HEK293 (cell line): ENCODE results near the gene UFM1.

Experiments
- CTCF ChIP-seq: fragments of 450-650 bp; formaldehyde crosslinking; IDR thresholded peaks from 2 replicates; pipeline ENCODE4 v1.5.1; 2016; ENCODE audit warnings: missing biosample characterization, missing genetic modification characterization
- MZF1 ChIP-seq: fragments of 450-650 bp; formaldehyde crosslinking; IDR thresholded peaks from 2 replicates; pipeline ENCODE4 v1.5.1; 2017; ENCODE audit warnings: missing biosample characterization, missing genetic modification characterization, borderline replicate concordance
- TCF7L2 ChIP-seq: IDR thresholded peaks from 2 replicates; pipeline ENCODE4 v1.6.1; 2011; ENCODE audit warnings: low read depth, mild to moderate bottlenecking, inconsistent platforms, low read length, moderate library complexity, borderline replicate concordance
- YY1 ChIP-seq: fragments of 450-650 bp; formaldehyde crosslinking; IDR thresholded peaks from 2 replicates; pipeline ENCODE4 v1.5.1; 2018; ENCODE audit warnings: missing biosample characterization, missing genetic modification characterization
- ZBTB1 ChIP-seq: fragments of 450-650 bp; formaldehyde crosslinking; IDR thresholded peaks from 2 replicates; pipeline ENCODE4 v1.5.1; 2016; ENCODE audit warnings: missing biosample characterization, missing genetic modification characterization
- ZNF24 ChIP-seq: fragments of 450-650 bp; formaldehyde crosslinking; IDR thresholded peaks from 2 replicates; pipeline ENCODE4 v1.5.1; 2016; ENCODE audit warnings: missing biosample characterization, missing genetic modification characterization
- ZNF280D ChIP-seq: fragments of 450-650 bp; formaldehyde crosslinking; IDR thresholded peaks from 2 replicates; pipeline ENCODE4 v1.5.1; 2016; ENCODE audit warnings: missing biosample characterization, missing genetic modification characterization
- ZNF311 ChIP-seq: fragments of 450-650 bp; formaldehyde crosslinking; IDR thresholded peaks from 2 replicates; pipeline ENCODE4 v1.5.1; 2017; ENCODE audit warnings: missing biosample characterization, missing genetic modification characterization, borderline replicate concordance
- ZNF398 ChIP-seq: fragments of 450-650 bp; formaldehyde crosslinking; IDR thresholded peaks from 2 replicates; pipeline ENCODE4 v1.5.1; 2017; ENCODE audit warnings: missing biosample characterization, missing genetic modification characterization
- ZNF48 ChIP-seq: fragments of 450-650 bp; formaldehyde crosslinking; IDR thresholded peaks from 2 replicates; pipeline ENCODE4 v1.5.1; 2016; ENCODE audit warnings: missing biosample characterization, missing genetic modification characterization
- ZNF501 ChIP-seq: fragments of 450-650 bp; formaldehyde crosslinking; IDR thresholded peaks from 2 replicates; pipeline ENCODE4 v1.5.1; 2016; ENCODE audit warnings: missing biosample characterization, missing genetic modification characterization
- ZNF621 ChIP-seq: fragments of 450-650 bp; formaldehyde crosslinking; IDR thresholded peaks from 2 replicates; pipeline ENCODE4 v1.5.1; 2017; ENCODE audit warnings: missing biosample characterization, missing genetic modification characterization
- ZNF639 ChIP-seq: fragments of 450-650 bp; formaldehyde crosslinking; IDR thresholded peaks from 2 replicates; pipeline ENCODE4 v1.5.1; 2016; ENCODE audit warnings: missing biosample characterization, missing genetic modification characterization

- no peak for TF ChIP-seq ZNF398
- no peak for TF ChIP-seq TCF7L2
- TF ChIP-seq YY1 = no peak
- TF ChIP-seq ZNF311 (tag by site-specific recombination) = no peak
- no peak for TF ChIP-seq ZNF24 (tag by site-specific recombination)
- TF ChIP-seq ZBTB1 (tag by site-specific recombination) = no peak
- no peak for TF ChIP-seq CTCF (tag by site-specific recombination)
- TF ChIP-seq ZNF639 (tag by site-specific recombination) = no peak
- TF ChIP-seq ZNF501 (tag by site-specific recombination) = no peak
- no peak for TF ChIP-seq ZNF48 (tag by site-specific recombination)
- TF ChIP-seq ZNF621 (tag by site-specific recombination) = no peak
- no peak for TF ChIP-seq ZNF280D (tag by site-specific recombination)
- TF ChIP-seq MZF1 (tag by site-specific recombination) = no peak
Measured at GRCh38 chr13:38346764-38347163, 2.9 kb upstream of the UFM1 start.
